SK-N-SH (cell line): ENCODE measurements around the gene PCDH17.

Source experiments
- CHD2 ChIP-seq: fragments of 150-350 bp; IDR thresholded peaks from 2 replicates; pipeline ENCODE4 v1.6.1; 2018; ENCODE audit warnings: low read length; ENCODE audit not compliant: partially characterized antibody
- CTCF ChIP-seq: fragments of 200-600 bp; sonication (generic); IDR thresholded peaks from 2 replicates; pipeline ENCODE4 v1.6.1; 2017; ENCODE audit warnings: antibody characterized with exemption, mild to moderate bottlenecking, moderate library complexity
- EP300 ChIP-seq, 2 experiments: IDR thresholded peaks; 2 replicates each; pipeline versions ENCODE4 v1.4.0 to v1.6.1; 2012; ENCODE audit warnings: borderline replicate concordance in 1 of 2, low read depth in 1 of 2, low read length in 1 of 2
- EZH2phosphoT487 ChIP-seq: fragments of 200-600 bp; sonication (generic); IDR thresholded peaks from 2 replicates; pipeline ENCODE4 v1.6.1; 2017; ENCODE audit warnings: low read depth, mixed run types, mild to moderate bottlenecking, antibody characterized with exemption, moderate library complexity, borderline replicate concordance
- FOSL2 ChIP-seq: IDR thresholded peaks from 2 replicates; pipeline ENCODE4 v1.4.0; 2012; ENCODE audit warnings: low read depth, mild to moderate bottlenecking, moderate library complexity, borderline replicate concordance
- GATA2 ChIP-seq: sonication (generic); formaldehyde crosslinking; IDR thresholded peaks from 2 replicates; pipeline ENCODE4 v1.5.0; 2020; ENCODE audit warnings: mild to moderate bottlenecking, missing genetic modification reagents
- MAX ChIP-seq: IDR thresholded peaks from 2 replicates; pipeline ENCODE4 v1.4.0; 2012; ENCODE audit warnings: low read depth
- MXI1 ChIP-seq: IDR thresholded peaks from 2 replicates; pipeline ENCODE4 v1.6.1; 2012; ENCODE audit warnings: mild to moderate bottlenecking, low read depth, low read length, improper control_type of control experiment
- NRF1 ChIP-seq: IDR thresholded peaks from 2 replicates; pipeline ENCODE4 v1.6.1; 2012; ENCODE audit warnings: low read depth, mild to moderate bottlenecking, low read length
- POLR2AphosphoS5 ChIP-seq: IDR thresholded peaks from 2 replicates; pipeline ENCODE4 v1.6.1; 2012; ENCODE audit warnings: low read depth, low read length
- RCOR1 ChIP-seq: fragments of 150-350 bp; IDR thresholded peaks from 2 replicates; pipeline ENCODE4 v1.6.1; 2017; ENCODE audit warnings: antibody characterized with exemption, low read length
- REST ChIP-seq: IDR thresholded peaks from 2 replicates; pipeline ENCODE4 v1.6.1; 2012; ENCODE audit warnings: mild to moderate bottlenecking, low read depth, low read length, moderate library complexity
- RXRA ChIP-seq: IDR thresholded peaks from 2 replicates; pipeline ENCODE4 v1.4.0; 2012; ENCODE audit warnings: low read depth, mild to moderate bottlenecking, borderline replicate concordance
- ZBTB33 ChIP-seq: IDR thresholded peaks from 2 replicates; pipeline ENCODE4 v1.4.0; 2012; ENCODE audit warnings: low read depth, borderline replicate concordance

- TF ChIP-seq EP300 (IDR thresholded peaks at IDR 0.05; ENCODE audit: borderline replicate concordance in 1 of 2, low read depth in 1 of 2, low read length in 1 of 2) = no peak
- TF ChIP-seq FOSL2 = no peak
- TF ChIP-seq NRF1 = no peak
- TF ChIP-seq RCOR1 = no peak
- TF ChIP-seq ZBTB33 = no peak
- no peak for TF ChIP-seq CHD2
- no peak for TF ChIP-seq CTCF
- no peak for TF ChIP-seq EZH2phosphoT487
- no peak for TF ChIP-seq REST
- no peak for TF ChIP-seq POLR2AphosphoS5
- TF ChIP-seq GATA2 (CRISPR knock-in tag) = no peak
- no peak for TF ChIP-seq MXI1
- no peak for TF ChIP-seq RXRA
- TF ChIP-seq MAX = no peak
Measured at GRCh38 chr13:57583529-57583928, 48.0 kb upstream of the PCDH17 start.
